CD14-positive monocyte (primary cell): ENCODE results near the gene AFG1L. TPM values are rescaled to one million over a fixed set of nuclear protein-coding genes. Genes with fewer than 3 reads are reported as not detected.

Experiments used
- DNase-seq, 3 donors: peaks; one replicate each; pipeline ENCODE4 v3.0.0-alpha.2; 2011 to 2022
- H2AFZ ChIP-seq: 2 replicates; pipeline ENCODE4 v1.6.0; 2012; ENCODE audit warnings: mild to moderate bottlenecking, low read depth, low read length, inconsistent platforms; ENCODE audit not compliant: insufficient read depth, poor library complexity, severe bottlenecking
- H3K27ac ChIP-seq, 2 donors: 1 replicate in 1 of 2; 2 replicates in 1 of 2; pipeline ENCODE4 v1.5.1; 2012 to 2013; ENCODE audit warnings: low read length in 2 of 2, control low read depth in 1 of 2, inconsistent platforms in 1 of 2, low read depth in 1 of 2, mild to moderate bottlenecking in 1 of 2
- H3K27me3 ChIP-seq, 2 donors: one replicate each; pipeline versions ENCODE4 v1.6.0 to v1.6.1; 2011 to 2013; ENCODE audit warnings: low read length in 2 of 2; ENCODE audit not compliant: control insufficient read depth in 2 of 2, insufficient read depth in 2 of 2
- H3K36me3 ChIP-seq, 2 donors: replicated peaks in 1 of 2; 1 replicate in 1 of 2; 2 replicates in 1 of 2; pipeline versions ENCODE4 v1.5.1 to v1.6.1; 2012 to 2013; ENCODE audit warnings: low read length in 2 of 2, control low read depth in 1 of 2, inconsistent platforms in 1 of 2, mild to moderate bottlenecking in 1 of 2; ENCODE audit not compliant: insufficient read depth in 2 of 2, control insufficient read depth in 1 of 2
- H3K4me1 ChIP-seq, 2 donors: 1 replicate in 1 of 2; 2 replicates in 1 of 2; pipeline versions ENCODE4 v1.5.1 to v1.6.1; 2012 to 2013; ENCODE audit warnings: low read length in 2 of 2, control low read depth in 1 of 2, inconsistent platforms in 1 of 2, mild to moderate bottlenecking in 1 of 2, moderate library complexity in 1 of 2; ENCODE audit not compliant: insufficient read depth in 2 of 2, control insufficient read depth in 1 of 2
- H3K4me2 ChIP-seq: replicated peaks from 2 replicates; pipeline ENCODE3; 2012; ENCODE audit warnings: low read length, moderate library complexity, mild to moderate bottlenecking; ENCODE audit not compliant: poor library complexity, severe bottlenecking; ENCODE audit errors: extremely low read depth
- H3K4me3 ChIP-seq, 3 experiments: fragments of 200-600 bp in 1 of 3; sonication (generic) in 1 of 3; replicated peaks in 1 of 3; 1 replicate in 2 of 3; 2 replicates in 1 of 3; pipeline ENCODE4 v1.5.1; 2011 to 2013; ENCODE audit warnings: low read length in 3 of 3, mild to moderate bottlenecking in 3 of 3, control low read depth in 2 of 3, low read depth in 2 of 3, inconsistent platforms in 1 of 3, moderate library complexity in 1 of 3
- H3K79me2 ChIP-seq: 2 replicates; pipeline ENCODE4 v1.6.0; 2012; ENCODE audit warnings: mild to moderate bottlenecking, control low read depth, inconsistent platforms, low read length, moderate library complexity; ENCODE audit not compliant: insufficient read depth
- H3K9ac ChIP-seq: 2 replicates; pipeline ENCODE4 v1.6.0; 2017; ENCODE audit warnings: low read length, mild to moderate bottlenecking; ENCODE audit not compliant: insufficient read depth, poor library complexity, severe bottlenecking
- H3K9me3 ChIP-seq, 2 donors: replicated peaks in 1 of 2; 1 replicate in 1 of 2; 2 replicates in 1 of 2; pipeline versions ENCODE4 v1.5.1 to v1.6.1; 2012 to 2013; ENCODE audit warnings: low read length in 2 of 2, control low read depth in 1 of 2; ENCODE audit not compliant: control insufficient read depth in 1 of 2, insufficient read depth in 1 of 2
- H4K20me1 ChIP-seq: 2 replicates; pipeline ENCODE4 v1.6.0; 2012; ENCODE audit warnings: mild to moderate bottlenecking, low read length, control low read depth, moderate library complexity; ENCODE audit not compliant: insufficient read depth
- H3K27ac Mint-ChIP-seq, 7 donors: one replicate each; pipeline ENCODE4 v1.8.0; 2020; ENCODE audit warnings: mild to moderate bottlenecking in 7 of 7, mixed read lengths in 7 of 7, moderate library complexity in 6 of 7, inconsistent platforms in 2 of 7
- H3K27me3 Mint-ChIP-seq, 3 donors: one replicate each; pipeline ENCODE4 v1.8.0; 2021 to 2022; ENCODE audit warnings: low read depth in 3 of 3, mild to moderate bottlenecking in 3 of 3, mixed read lengths in 3 of 3, moderate library complexity in 3 of 3, inconsistent platforms in 1 of 3
- H3K36me3 Mint-ChIP-seq, 2 donors: one replicate each; pipeline ENCODE4 v1.8.0; 2020; ENCODE audit warnings: mixed read lengths in 2 of 2, inconsistent platforms in 1 of 2, mild to moderate bottlenecking in 1 of 2
- H3K4me1 Mint-ChIP-seq: one replicate; pipeline ENCODE4 v1.8.0; 2020; ENCODE audit warnings: mild to moderate bottlenecking, mixed read lengths
- H3K4me3 Mint-ChIP-seq, 2 donors: one replicate each; pipeline ENCODE4 v1.8.0; 2020; ENCODE audit warnings: mild to moderate bottlenecking in 2 of 2, mixed read lengths in 2 of 2, moderate library complexity in 1 of 2
- H3K9me3 Mint-ChIP-seq, 7 donors: one replicate each; pipeline ENCODE4 v1.8.0; 2020 to 2022; ENCODE audit warnings: mixed read lengths in 7 of 7, mild to moderate bottlenecking in 6 of 7, moderate library complexity in 6 of 7, inconsistent platforms in 2 of 7
- CTCF ChIP-seq: fragments of 200-600 bp; IDR thresholded peaks from one replicate; pipeline ENCODE4 v1.8.0; 2022; ENCODE audit warnings: antibody characterized with exemption, mild to moderate bottlenecking
- WGBS: methylation state at CpG from one replicate; pipeline ENCODE4 v1.1.5; 2013; ENCODE audit warnings: missing lambda C conversion rate; ENCODE audit not compliant: insufficient coverage; 5-methylcytosine and 5-hydroxymethylcytosine counted together
- intact Hi-C, 2 donors: fragments of 100-400 bp; cut with micrococcal nuclease; formaldehyde crosslinking; loops; one replicate each; pipeline versions ENCODE4 v1.15.0 to v1.15.1; 2023
- polyA plus RNA-seq, 3 donors: library from polyadenylated mRNA; depleted of rRNA in 1 of 3; unstranded in 2 of 3; stranded (reverse) in 1 of 3; fragments of 300-500 nt in 2 of 3; fragments of >200 nt in 1 of 3; fragmentation: Illumina TruSeq in 2 of 3; gene quantifications; 1 replicate in 2 of 3; 2 replicates in 1 of 3; pipeline ENCODE4 v1.2.3, GENCODE V29; 2012 to 2021

The AFG1L gene
- polyA plus RNA-seq, 3 donors = 0.95 to 2.8 (median 2.7) TPM

DNA sequence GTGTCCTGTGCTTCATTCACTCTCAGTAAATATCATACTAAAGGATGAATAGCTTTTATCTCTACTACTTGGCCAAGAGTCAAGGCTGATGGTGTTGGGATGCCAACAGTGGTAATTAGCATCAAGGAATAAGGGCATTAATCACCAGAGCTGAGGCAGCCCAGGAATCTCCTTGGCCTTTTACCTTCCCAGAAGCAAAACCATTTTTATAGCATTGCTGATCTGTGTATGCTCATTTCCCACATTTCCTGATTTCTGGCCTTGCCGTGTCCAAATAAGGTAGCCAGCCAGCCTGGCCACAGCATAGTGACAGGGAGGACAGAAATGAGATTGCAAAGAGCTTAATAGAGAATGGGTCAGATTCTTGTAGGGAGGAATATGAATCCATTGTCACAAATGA is 189.2 kb downstream of the AFG1L start:
- no peak overlapping the region for H3K27ac Mint-ChIP-seq
- peaks cover 0 to 4% of the 10 kb centered on the region in 2 donors for H3K36me3 ChIP-seq
- H3K4me1 ChIP-seq = no peaks in the 10 kb centered on the region
- no peak overlapping the region for H3K4me3 Mint-ChIP-seq
- no peak overlapping the region for H3K4me3 ChIP-seq
- H3K27ac ChIP-seq = no peak overlapping the region
- no peaks in the 10 kb centered on the region for H4K20me1 ChIP-seq
- DNase-seq = no peak
- no peak overlapping the region for H2AFZ ChIP-seq
- no peaks in the 10 kb centered on the region for H3K27me3 Mint-ChIP-seq
- no peak for TF ChIP-seq CTCF
- H3K4me1 Mint-ChIP-seq = no peaks in the 10 kb centered on the region
- H3K9me3 ChIP-seq = no peaks in the 10 kb centered on the region
- no peak overlapping the region for H3K9ac ChIP-seq
- H3K4me2 ChIP-seq = no peak overlapping the region
- no peaks in the 10 kb centered on the region for H3K27me3 ChIP-seq
- no peaks in the 10 kb centered on the region for H3K79me2 ChIP-seq
- peaks cover 8 to 17% of the 10 kb centered on the region in 2 donors for H3K36me3 Mint-ChIP-seq
- H3K9me3 Mint-ChIP-seq = peaks cover 0 to 5% (median 3%) of the 10 kb centered on the region in 7 donors
- WGBS = no CpG with 5 or more reads among the region's 1 CpG
- intact Hi-C loops = no loop called here

- no peak for DNase-seq
- no peak overlapping the region for H3K9ac ChIP-seq
- H3K79me2 ChIP-seq = no peaks in the 10 kb centered on the region
- H4K20me1 ChIP-seq = no peaks in the 10 kb centered on the region
- no peaks in the 10 kb centered on the region for H3K9me3 ChIP-seq
- H3K9me3 Mint-ChIP-seq = no peaks in the 10 kb centered on the region
- no peak for TF ChIP-seq CTCF
- H2AFZ ChIP-seq = no peak overlapping the region
- intact Hi-C loops = no loop called here
- 100% methylated on average over 2 of the region's 5 CpGs for WGBS
- H3K4me1 Mint-ChIP-seq = no peaks in the 10 kb centered on the region
- H3K36me3 ChIP-seq = no peaks in the 10 kb centered on the region
- H3K27ac Mint-ChIP-seq = no peak overlapping the region
- no peak overlapping the region for H3K4me3 ChIP-seq
- H3K4me2 ChIP-seq = no peak overlapping the region
- H3K27me3 Mint-ChIP-seq = peaks cover 0 to 1% (median 0%) of the 10 kb centered on the region in 3 donors
- no peak overlapping the region for H3K27ac ChIP-seq
- peaks cover 3 to 5% of the 10 kb centered on the region in 2 donors for H3K36me3 Mint-ChIP-seq
- H3K27me3 ChIP-seq = no peaks in the 10 kb centered on the region
- no peak overlapping the region for H3K4me3 Mint-ChIP-seq
- no peaks in the 10 kb centered on the region for H3K4me1 ChIP-seq
Observed at GRCh38 chr6:108489699-108490098, 194.8 kb downstream of the AFG1L start.
